GM12874 (cell line): ENCODE data around the gene ABCC4.

Source experiments
- CTCF ChIP-seq: IDR thresholded peaks from 2 replicates; pipeline ENCODE4 v1.5.1; 2011; ENCODE audit warnings: low read depth, mild to moderate bottlenecking, control low read depth, low read length, moderate library complexity; ENCODE audit not compliant: insufficient read depth

The ABCC4 gene

GRCh38 chr13:95122063-95122462 lies 179.2 kb downstream of the ABCC4 start:
- no peak for TF ChIP-seq CTCF

GRCh38 chr13:95121516-95121915 lies 179.7 kb downstream of the ABCC4 start:
- TF ChIP-seq CTCF, result no peak

GRCh38 chr13:95120650-95121049 lies 180.6 kb downstream of the ABCC4 start:
- TF ChIP-seq CTCF, result no peak

- no peak for TF ChIP-seq CTCF
Measured at GRCh38 chr13:95118541-95119324, 182.5 kb downstream of the ABCC4 start.

GRCh38 chr13:95117092-95117491 lies 184.2 kb downstream of the ABCC4 start:
- TF ChIP-seq CTCF, result no peak

GRCh38 chr13:95115525-95115924 lies 185.7 kb downstream of the ABCC4 start:
- TF ChIP-seq CTCF, result no peak

GRCh38 chr13:95113601-95114000 lies 187.7 kb downstream of the ABCC4 start:
- no peak for TF ChIP-seq CTCF
